HG03432 (cell line): ENCODE data around the gene ZNF407.

ENCODE experiments used
- ATAC-seq: cut with Tn5 transposase; IDR thresholded peaks from one replicate; pipeline ENCODE4 v1.9.1; 2021; ENCODE audit warnings: mild to moderate bottlenecking, moderate library complexity; ENCODE audit not compliant: unreplicated experiment

ZNF407 gene

GRCh38 chr18:74665905-74666304, 68.2 kb downstream of the ZNF407 start:
- ATAC-seq = no peak

DNA sequence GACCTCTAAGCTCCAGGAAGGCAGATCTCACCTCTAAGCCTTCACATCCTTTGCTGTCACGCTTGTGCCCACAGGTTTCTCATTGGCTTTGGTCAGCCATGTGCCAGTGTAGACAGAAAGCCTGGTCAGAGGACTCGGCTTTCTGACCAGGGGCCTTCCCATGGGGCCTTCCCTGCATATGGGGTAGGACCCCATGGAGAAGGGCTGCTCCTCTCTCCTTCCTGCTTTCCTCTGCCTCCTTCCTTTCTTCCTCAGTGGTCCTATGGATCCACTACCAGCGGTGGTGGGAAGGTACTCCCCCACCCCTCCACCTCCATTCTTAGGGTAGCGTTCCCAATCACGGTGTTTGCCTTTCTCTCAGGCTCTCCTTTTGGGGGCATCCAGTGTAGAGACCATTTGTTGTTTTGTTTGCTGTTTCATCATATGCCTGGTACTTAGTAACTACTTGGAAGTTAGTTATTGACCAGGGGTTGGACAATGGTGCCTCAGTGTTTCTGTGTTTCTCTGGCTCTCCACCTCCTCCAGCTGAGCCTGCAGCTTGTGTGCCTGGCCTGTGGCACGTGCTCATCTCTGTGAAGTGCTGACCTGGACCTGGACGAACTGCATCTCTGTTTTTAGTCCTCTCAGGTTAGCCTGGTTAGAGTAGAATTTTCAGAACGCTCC, 71.6 kb downstream of the ZNF407 start:
- no peak for ATAC-seq

- no peak for ATAC-seq
Observed at GRCh38 chr18:74672371-74672770, 74.7 kb downstream of the ZNF407 start.

- no peak for ATAC-seq
Observed at GRCh38 chr18:74674487-74674886, 76.8 kb downstream of the ZNF407 start.

GRCh38 chr18:74679006-74679678, 81.5 kb downstream of the ZNF407 start:
- peak; percentile 49 for ATAC-seq

GRCh38 chr18:74679679-74680076, 82.0 kb downstream of the ZNF407 start:
- ATAC-seq = no peak

- no peak for ATAC-seq
Observed at GRCh38 chr18:74682141-74682990, 84.7 kb downstream of the ZNF407 start.

GRCh38 chr18:74682991-74683297, 85.3 kb downstream of the ZNF407 start:
- no peak for ATAC-seq

- ATAC-seq = no peak
Observed at GRCh38 chr18:74683573-74683972, 85.9 kb downstream of the ZNF407 start.

DNA sequence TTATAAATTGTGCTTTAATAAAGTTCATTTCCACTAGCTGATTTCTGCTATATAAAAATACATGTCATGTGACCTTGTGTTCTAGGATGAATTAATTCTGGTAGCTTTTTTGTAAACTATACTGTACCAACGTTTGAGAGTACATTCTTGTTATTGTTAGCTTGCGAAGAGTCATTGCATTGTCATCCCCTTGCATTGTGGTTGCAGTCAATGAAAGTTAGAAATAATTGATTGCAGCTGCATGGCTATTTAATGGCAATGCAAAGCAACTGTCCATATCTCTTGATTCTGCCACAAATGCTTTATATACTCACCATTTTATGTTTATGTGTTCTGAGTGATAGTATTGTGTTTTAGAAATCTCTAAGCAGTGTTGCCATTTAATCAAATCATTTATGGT, 91.6 kb downstream of the ZNF407 start:
- ATAC-seq = no peak

GRCh38 chr18:74692367-74693013, 94.8 kb downstream of the ZNF407 start:
- ATAC-seq = no peak

DNA sequence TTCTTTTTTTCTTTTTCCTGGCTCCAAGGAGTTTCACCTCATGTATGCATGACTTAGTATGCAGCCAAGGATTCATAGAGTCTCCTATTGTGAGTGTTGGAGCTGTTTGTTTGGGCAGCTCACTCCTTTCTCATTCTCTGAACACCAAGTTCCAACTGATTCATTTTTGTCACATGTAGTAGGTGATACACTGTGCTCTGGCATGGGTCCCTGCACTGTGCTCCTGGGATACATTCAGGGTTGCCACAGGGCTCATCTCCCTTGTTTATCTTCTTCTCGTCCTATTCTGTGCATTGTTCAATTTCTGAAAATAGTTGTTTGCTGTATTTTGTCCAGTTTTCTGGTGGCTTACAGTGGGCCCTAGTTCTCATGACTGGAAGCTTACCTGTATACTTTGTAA, 96.8 kb downstream of the ZNF407 start:
- no peak for ATAC-seq

GRCh38 chr18:74695170-74695569, 97.5 kb downstream of the ZNF407 start:
- ATAC-seq = no peak

GRCh38 chr18:74698881-74699280, 101.2 kb downstream of the ZNF407 start:
- ATAC-seq = no peak

- no peak for ATAC-seq
Observed at GRCh38 chr18:74699455-74699854, 101.8 kb downstream of the ZNF407 start.

GRCh38 chr18:74702950-74703349, 105.3 kb downstream of the ZNF407 start:
- ATAC-seq = no peak

DNA sequence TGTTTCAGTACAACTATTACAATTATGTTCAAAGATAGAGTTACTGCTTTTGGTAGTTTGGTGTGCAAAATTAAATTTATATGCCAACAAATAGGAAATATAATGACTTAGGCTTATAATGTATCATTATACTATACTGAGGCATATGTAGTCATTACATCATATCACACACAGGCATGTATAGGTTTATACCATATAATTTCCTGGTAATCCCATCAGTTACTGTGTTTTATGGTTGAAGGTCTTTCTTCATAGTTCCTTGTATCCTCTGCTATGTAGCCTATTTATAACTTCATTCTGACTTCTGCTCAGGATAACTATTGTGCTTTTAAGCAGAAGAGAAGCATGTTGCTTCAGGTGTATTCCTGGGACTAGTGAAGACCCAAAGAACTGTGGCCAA, 110.5 kb downstream of the ZNF407 start:
- ATAC-seq = no peak

GRCh38 chr18:74709452-74709851, 111.8 kb downstream of the ZNF407 start:
- ATAC-seq = no peak

DNA sequence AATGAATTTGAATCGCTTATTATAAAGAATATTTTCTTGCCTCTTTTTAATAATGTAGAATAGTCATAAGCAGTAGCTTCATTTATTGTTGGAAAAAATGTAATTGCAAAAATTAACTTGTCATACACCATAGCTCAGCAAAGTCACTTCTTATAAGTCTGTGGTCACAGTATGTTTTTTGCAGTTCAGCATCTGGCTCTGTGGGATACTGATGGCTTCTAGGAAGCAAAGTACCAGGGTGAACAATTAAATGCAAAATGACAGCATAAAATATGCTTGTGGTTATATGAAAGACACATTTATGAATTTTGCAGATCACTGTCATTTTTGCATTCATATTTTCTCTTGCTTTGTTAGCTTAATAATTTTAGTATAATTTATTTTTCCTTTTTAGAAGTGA, 116.5 kb downstream of the ZNF407 start:
- ATAC-seq = no peak

DNA sequence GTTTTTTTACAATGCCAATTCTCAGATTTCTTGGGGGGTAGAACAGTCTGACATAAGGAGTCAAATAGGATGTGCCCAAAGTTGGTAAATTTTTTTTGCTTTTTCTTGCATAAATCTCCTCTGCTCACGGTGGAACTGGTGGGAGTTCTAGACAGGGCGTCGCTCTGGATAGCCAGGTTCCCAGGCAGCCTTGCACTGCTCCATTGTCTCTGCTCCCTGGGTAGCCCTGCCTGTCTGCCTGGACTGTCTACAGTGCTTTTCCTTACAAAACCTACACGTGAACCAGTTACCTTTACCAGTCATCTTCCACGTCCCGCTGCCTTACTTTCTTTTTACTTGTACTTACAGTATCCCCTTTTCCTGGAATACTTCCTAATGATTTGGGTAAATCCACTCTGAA, 117.1 kb downstream of the ZNF407 start:
- no peak for ATAC-seq

- ATAC-seq = no peak
Observed at GRCh38 chr18:74715306-74715705, 117.6 kb downstream of the ZNF407 start.
